Right atrium auricular region (tissue), 2 donors: ENCODE data around the gene AFDN. TPM values are rescaled to one million over a fixed set of nuclear protein-coding genes. Genes with fewer than 3 reads are reported as not detected.
"Not testable (repeated sequence)": the region's sequence is repeated elsewhere in the genome, so short reads cannot be mapped to it uniquely, and the experiment has no call there.

Source experiments
- DNase-seq: peaks from one replicate; pipeline ENCODE4 v3.0.0-alpha.2; 2019; ENCODE audit warnings: low spot score
- H3K27ac ChIP-seq, 2 donors: fragments of 200-600 bp; sonication (generic); 1 replicate in 1 of 2; 2 replicates in 1 of 2; pipeline ENCODE4 v1.5.1; 2016 to 2019
- H3K27me3 ChIP-seq, 2 donors: fragments of 200-600 bp; sonication (generic); one replicate each; pipeline versions ENCODE4 v1.5.1 to v1.6.0; 2017 to 2019
- H3K36me3 ChIP-seq: fragments of 200-600 bp; sonication (generic); one replicate; pipeline ENCODE4 v1.5.1; 2016
- H3K4me1 ChIP-seq, 2 donors: fragments of 200-600 bp; sonication (generic); one replicate each; pipeline versions ENCODE4 v1.5.1 to v1.6.0; 2017 to 2019
- H3K4me3 ChIP-seq, 2 donors: fragments of 200-600 bp; sonication (generic); 1 replicate in 1 of 2; 2 replicates in 1 of 2; pipeline ENCODE4 v1.5.1; 2017 to 2019; ENCODE audit warnings: mild to moderate bottlenecking in 1 of 2, moderate library complexity in 1 of 2
- H3K9me3 ChIP-seq, 2 donors: fragments of 200-600 bp; sonication (generic); one replicate each; pipeline ENCODE4 v1.5.1; 2019
- total RNA-seq, 2 donors: library from RNA; depleted of rRNA; stranded (reverse); fragments of >200 nt; gene quantifications; one replicate each; pipeline ENCODE4 v1.1.0, GENCODE V29; 2016
- TF ChIP-seq, protein P1 (sequence below), 2 donors: fragments of 200-600 bp; sonication (generic); IDR thresholded peaks; one replicate each; pipeline ENCODE4 v1.5.1; 2019; ENCODE audit warnings: antibody characterized with exemption in 2 of 2

The AFDN gene
- total RNA-seq, 2 donors from 2014 or later, result 51.6 to 51.8 TPM

DNA sequence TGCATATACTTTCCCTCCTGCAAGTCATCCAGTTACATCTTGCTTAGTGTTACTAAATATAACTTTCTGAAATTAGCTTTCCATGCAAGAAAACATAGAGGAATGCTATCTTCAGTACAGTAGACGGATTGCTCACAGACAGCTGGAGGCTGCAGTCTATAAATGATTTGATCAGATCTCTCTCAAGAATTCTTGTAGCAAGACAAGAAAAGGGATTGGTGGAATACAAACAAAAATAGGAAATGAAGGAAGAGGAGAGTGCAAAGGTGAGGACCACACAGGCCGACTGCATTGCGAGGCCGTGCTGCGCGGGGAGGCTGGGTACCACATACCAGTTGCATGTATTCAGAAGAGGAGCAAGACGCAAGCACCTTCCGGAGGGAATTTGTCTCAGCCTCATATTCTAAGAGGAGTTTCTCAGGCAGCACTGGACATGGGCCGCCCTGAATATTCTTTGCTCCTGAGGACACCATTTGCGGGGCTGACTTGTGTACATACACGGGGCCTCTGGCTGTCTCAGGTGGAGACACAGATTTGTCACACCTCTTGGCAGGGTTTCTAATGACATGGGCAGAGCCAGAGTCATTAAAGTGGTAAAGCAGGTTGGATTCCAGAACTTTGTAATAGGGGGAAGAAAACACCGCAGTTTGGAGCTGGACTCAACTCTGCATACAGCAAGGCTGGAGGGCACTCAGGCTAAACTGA lies 148.1 kb downstream of the AFDN start:
- Histone ChIP-seq H3K4me1 (no peaks in the 10 kb centered on the region), H3K4me3 (no peak overlapping the region), H3K9me3 (no peaks in the 10 kb centered on the region), H3K36me3 (peaks cover 7% of the 10 kb centered on the region), H3K27ac (no peak overlapping the region), H3K27me3 (no peaks in the 10 kb centered on the region)
- TF ChIP-seq, protein P1, sequence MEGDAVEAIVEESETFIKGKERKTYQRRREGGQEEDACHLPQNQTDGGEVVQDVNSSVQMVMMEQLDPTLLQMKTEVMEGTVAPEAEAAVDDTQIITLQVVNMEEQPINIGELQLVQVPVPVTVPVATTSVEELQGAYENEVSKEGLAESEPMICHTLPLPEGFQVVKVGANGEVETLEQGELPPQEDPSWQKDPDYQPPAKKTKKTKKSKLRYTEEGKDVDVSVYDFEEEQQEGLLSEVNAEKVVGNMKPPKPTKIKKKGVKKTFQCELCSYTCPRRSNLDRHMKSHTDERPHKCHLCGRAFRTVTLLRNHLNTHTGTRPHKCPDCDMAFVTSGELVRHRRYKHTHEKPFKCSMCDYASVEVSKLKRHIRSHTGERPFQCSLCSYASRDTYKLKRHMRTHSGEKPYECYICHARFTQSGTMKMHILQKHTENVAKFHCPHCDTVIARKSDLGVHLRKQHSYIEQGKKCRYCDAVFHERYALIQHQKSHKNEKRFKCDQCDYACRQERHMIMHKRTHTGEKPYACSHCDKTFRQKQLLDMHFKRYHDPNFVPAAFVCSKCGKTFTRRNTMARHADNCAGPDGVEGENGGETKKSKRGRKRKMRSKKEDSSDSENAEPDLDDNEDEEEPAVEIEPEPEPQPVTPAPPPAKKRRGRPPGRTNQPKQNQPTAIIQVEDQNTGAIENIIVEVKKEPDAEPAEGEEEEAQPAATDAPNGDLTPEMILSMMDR (IDR thresholded peaks at IDR 0.05), result no peak
- DNase-seq, result no peak

DNA sequence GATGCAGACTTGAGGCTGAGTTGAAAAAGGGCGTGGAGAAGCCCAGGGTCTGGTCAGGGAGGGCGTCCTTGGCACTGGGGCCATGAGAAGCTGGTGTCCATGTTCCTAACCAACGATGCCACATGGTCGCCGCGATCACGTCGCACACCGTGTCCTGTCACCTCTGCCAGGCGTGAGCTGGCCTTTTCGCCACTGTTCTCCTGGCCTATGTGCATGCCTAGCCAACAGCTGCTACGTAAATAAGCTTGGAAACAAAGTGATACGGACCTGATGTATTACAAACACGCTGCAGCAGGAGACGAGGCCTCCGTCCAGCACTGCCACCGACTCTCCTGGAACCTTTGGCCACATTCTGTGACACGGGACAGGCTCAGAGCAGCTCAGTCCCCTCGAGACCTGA lies 148.7 kb downstream of the AFDN start:
- H3K4me1 ChIP-seq, result no peaks in the 10 kb centered on the region
- no peak overlapping the region for H3K4me3 ChIP-seq
- DNase-seq, result no peak
- peaks cover 6% of the 10 kb centered on the region for H3K36me3 ChIP-seq
- H3K27me3 ChIP-seq, result no peaks in the 10 kb centered on the region
- no peaks in the 10 kb centered on the region for H3K9me3 ChIP-seq
- H3K27ac ChIP-seq, result no peak overlapping the region
- TF ChIP-seq, protein P1 (IDR thresholded peaks at IDR 0.05), result no peak

DNA sequence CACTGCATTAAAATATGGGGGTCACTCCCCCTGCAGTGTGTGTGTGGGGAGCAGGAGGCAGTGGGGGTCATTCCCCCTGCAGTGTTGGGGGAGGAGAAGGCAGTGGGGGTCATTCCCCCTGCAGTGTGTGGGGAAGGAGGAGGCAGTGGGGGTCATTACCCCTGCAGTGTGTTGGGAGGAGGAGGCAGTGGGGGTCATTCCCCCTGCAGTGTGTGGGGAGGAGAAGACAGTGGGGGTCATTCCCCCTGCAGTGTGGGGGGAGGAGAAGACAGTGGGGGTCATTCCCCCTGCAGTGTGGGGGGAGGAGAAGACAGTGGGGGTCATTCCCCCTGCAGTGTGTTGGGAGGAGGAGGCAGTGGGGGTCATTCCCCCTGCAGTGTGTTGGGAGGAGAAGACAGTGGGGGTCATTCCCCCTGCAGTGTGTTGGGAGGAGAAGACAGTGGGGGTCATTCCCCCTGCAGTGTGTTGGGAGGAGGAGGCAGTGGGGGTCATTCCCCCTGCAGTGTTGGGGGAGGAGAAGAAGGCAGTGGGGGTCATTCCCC lies 149.5 kb downstream of the AFDN start:
- not testable (repeated sequence) for DNase-seq, H3K4me3 ChIP-seq, H3K27ac ChIP-seq

DNA sequence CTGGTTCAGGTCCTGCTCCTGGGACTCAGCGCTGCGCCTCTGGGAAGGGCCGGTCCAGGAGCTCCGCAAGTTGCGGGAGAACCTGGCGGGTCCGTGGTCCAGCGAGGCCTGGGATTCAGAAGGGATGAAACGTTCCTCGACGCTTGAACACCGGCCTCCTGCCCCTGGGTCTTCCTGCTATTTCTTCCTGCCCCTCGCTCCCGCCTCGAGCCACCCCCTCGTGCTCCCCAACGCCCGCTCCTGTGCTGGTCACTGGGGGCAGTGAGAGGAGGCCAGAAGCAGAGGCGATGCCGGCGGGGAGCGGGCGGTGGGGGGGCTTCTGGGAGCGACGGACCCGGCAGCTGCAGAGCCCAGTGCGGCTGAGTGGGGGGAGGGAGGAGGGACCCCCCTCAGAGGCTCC lies 150.0 kb downstream of the AFDN start:
- no peak overlapping the region for H3K4me3 ChIP-seq
- no peaks in the 10 kb centered on the region for H3K36me3 ChIP-seq
- H3K27me3 ChIP-seq, result no peaks in the 10 kb centered on the region
- no peaks in the 10 kb centered on the region for H3K9me3 ChIP-seq
- DNase-seq, result no peak
- no peak overlapping the region for H3K27ac ChIP-seq
- no peaks in the 10 kb centered on the region for H3K4me1 ChIP-seq
- TF ChIP-seq, protein P1 (IDR thresholded peaks at IDR 0.05), result no peak

More for the DNA sequence above, 149.5 kb downstream of the AFDN start:
- H3K36me3 ChIP-seq, H3K9me3 ChIP-seq, H3K4me1 ChIP-seq, H3K27me3 ChIP-seq: not testable (repeated sequence)

DNA sequence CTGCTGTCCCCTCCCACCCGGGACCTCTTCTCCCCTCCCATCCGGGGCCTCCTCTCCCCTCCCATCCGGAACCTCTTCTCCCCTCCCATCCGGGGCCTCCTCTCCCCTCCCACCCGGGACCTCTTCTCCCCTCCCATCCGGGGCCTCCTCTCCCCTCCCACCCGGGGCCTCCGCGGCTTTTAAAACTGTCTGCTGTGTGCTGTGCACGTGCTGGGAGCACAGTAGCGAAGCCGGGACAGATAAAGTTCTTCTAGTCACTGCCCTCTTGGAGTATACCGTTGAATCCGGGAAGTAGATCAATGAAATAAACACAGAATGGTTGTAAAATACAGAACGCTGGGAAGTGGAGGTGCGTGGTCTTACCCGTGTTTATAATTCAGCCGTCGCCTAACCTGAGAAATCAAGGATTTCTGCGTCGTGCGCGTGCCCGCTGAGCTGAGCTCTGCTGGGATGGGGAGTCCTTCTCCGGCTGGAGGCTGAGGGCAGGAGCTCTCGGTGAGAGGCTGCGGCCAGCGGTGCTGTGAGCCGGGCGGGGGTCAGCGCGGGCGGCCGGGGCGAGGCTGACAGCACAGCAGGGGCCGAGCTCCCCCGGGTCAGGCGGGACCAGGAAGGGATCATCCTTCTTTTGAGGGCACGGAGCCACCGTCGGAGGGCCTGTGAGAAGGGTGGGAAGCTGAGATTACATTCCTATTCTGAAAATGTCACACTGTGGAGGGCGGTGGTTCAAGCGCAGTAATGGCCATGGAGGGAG lies 151.2 kb downstream of the AFDN start:
- H3K27me3 ChIP-seq, result no peaks in the 10 kb centered on the region
- TF ChIP-seq, protein P1 (IDR thresholded peaks at IDR 0.05), result no peak
- no peak overlapping the region for H3K27ac ChIP-seq
- no peaks in the 10 kb centered on the region for H3K9me3 ChIP-seq
- no peak overlapping the region for H3K4me3 ChIP-seq
- H3K36me3 ChIP-seq, result no peaks in the 10 kb centered on the region
- no peak for DNase-seq
- no peaks in the 10 kb centered on the region for H3K4me1 ChIP-seq

DNA sequence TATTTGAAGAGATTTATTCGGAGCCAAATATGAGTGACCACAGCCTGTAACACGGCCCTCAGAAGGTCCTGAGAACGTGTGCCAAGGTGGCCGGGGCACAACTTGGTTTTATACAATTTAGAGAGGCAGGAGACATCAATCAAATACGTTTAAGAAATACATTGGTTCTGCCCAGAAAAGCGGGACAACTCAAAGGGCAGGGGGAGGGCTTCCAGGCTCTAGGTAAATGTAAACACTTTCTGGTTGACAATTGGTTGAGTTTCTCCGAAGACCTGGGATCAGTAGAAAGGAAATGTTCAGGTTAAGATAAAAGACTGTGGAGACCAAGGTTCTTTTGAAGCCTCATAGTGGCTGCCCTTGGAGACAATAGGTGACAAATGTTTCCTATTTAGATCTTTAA lies 151.9 kb downstream of the AFDN start:
- TF ChIP-seq, protein P1 (IDR thresholded peaks at IDR 0.05), result no peak
- no peak overlapping the region for H3K4me3 ChIP-seq
- DNase-seq, result no peak
- no peaks in the 10 kb centered on the region for H3K4me1 ChIP-seq
- no peaks in the 10 kb centered on the region for H3K9me3 ChIP-seq
- H3K27ac ChIP-seq, result no peak overlapping the region
- H3K36me3 ChIP-seq, result no peaks in the 10 kb centered on the region
- no peaks in the 10 kb centered on the region for H3K27me3 ChIP-seq
